Endothelial cell of umbilical vein (primary cell): ENCODE measurements around the gene GAK.

Experiments used
- EZH2 ChIP-seq: IDR thresholded peaks from 2 replicates; pipeline ENCODE4 v1.6.1; 2012; ENCODE audit warnings: borderline replicate concordance, low read depth, mild to moderate bottlenecking, moderate library complexity, low read length, inconsistent platforms; ENCODE audit not compliant: severe bottlenecking
- FOS ChIP-seq: IDR thresholded peaks from 2 replicates; pipeline ENCODE4 v1.6.1; 2011; ENCODE audit warnings: mild to moderate bottlenecking, low read length, moderate library complexity, borderline replicate concordance; ENCODE audit not compliant: insufficient read depth
- GATA2 ChIP-seq: IDR thresholded peaks from 2 replicates; pipeline ENCODE4 v1.7.0; 2011; ENCODE audit warnings: low read depth, mild to moderate bottlenecking, moderate library complexity, mixed read lengths, low read length; ENCODE audit not compliant: insufficient read length, insufficient read depth
- POLR2A ChIP-seq: IDR thresholded peaks from 2 replicates; pipeline ENCODE4 v1.6.1; 2012; ENCODE audit warnings: low read depth, mild to moderate bottlenecking, control low read depth, low read length
- POLR2AphosphoS5 ChIP-seq: IDR thresholded peaks from 2 replicates; pipeline ENCODE4 v1.6.1; 2012; ENCODE audit warnings: low read depth, mild to moderate bottlenecking, control low read depth, low read length, moderate library complexity; ENCODE audit not compliant: insufficient read depth
- TF ChIP-seq, protein P1 (sequence below), 2 donors: IDR thresholded peaks; 1 replicate in 1 of 2; 2 replicates in 1 of 2; pipeline ENCODE4 v1.5.1; 2011; ENCODE audit warnings: low read length in 2 of 2, mild to moderate bottlenecking in 2 of 2, moderate library complexity in 2 of 2, control low read depth in 1 of 2, inconsistent platforms in 1 of 2, low read depth in 1 of 2; ENCODE audit not compliant: insufficient read depth in 1 of 2; ENCODE audit errors: extremely low read depth in 1 of 2
- TF ChIP-seq, protein P2 (sequence below): IDR thresholded peaks from 2 replicates; pipeline ENCODE4 v1.6.1; 2011; ENCODE audit not compliant: insufficient read depth, insufficient read length

DNA sequence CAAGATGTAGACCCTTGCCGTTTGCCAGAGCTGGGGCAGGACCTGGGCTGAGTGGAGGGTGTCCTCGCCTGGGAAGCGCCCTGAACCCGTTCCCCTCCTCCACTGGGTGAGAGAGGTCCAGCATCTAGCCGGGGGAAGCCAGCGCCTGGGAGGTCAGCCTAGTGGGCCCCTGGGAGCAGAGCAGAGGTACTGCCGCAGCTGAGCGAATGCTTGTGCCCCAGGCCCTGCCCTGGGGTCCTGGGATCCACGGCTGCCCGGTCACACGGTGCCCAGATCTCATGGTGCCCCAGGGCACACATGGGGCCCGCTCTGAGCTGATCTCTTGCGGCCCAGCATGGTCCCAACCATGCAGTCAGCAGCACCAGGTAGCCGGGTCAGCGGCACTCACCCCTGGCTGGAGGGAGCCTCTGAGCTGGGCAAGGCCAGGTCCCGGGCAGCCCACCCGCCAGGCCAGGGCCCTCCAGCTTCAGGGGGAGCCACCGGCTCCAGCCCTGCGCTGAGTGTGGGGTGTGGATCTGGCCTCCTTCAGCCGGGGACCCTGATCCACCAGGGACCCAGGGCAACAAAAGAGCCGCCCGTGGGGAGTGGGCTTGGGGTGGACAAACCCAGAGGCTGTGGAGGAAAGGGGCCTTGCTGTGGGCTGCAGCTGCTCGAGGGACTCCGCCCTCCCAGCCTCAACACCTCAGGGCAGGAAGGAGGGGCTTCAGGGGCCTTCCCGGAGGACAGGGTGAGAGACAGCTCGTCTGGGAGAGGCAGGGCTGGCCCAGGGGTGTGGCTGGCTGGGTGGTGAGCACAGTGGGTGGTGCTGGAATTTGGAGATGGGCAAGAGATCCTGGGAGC is 102.1 kb downstream of the GAK start:
- TF ChIP-seq, protein P1, sequence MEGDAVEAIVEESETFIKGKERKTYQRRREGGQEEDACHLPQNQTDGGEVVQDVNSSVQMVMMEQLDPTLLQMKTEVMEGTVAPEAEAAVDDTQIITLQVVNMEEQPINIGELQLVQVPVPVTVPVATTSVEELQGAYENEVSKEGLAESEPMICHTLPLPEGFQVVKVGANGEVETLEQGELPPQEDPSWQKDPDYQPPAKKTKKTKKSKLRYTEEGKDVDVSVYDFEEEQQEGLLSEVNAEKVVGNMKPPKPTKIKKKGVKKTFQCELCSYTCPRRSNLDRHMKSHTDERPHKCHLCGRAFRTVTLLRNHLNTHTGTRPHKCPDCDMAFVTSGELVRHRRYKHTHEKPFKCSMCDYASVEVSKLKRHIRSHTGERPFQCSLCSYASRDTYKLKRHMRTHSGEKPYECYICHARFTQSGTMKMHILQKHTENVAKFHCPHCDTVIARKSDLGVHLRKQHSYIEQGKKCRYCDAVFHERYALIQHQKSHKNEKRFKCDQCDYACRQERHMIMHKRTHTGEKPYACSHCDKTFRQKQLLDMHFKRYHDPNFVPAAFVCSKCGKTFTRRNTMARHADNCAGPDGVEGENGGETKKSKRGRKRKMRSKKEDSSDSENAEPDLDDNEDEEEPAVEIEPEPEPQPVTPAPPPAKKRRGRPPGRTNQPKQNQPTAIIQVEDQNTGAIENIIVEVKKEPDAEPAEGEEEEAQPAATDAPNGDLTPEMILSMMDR (IDR thresholded peaks at IDR 0.05; ENCODE audit: extremely low read depth in 1 of 2, insufficient read depth in 1 of 2, low read depth in 1 of 2, low read length in 2 of 2), result no peak
- no peak for TF ChIP-seq EZH2
- TF ChIP-seq FOS, result no peak
- no peak for TF ChIP-seq POLR2A
- no peak for TF ChIP-seq POLR2AphosphoS5
- TF ChIP-seq GATA2, result no peak
- TF ChIP-seq, protein P2, sequence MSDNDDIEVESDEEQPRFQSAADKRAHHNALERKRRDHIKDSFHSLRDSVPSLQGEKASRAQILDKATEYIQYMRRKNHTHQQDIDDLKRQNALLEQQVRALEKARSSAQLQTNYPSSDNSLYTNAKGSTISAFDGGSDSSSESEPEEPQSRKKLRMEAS, result no peak
